HPDE6-E6E7 (cell line): ENCODE measurements around the gene ETDC.

Experiments used
- DNase-seq: peaks from one replicate; pipeline ENCODE4 v3.0.0; 2011; ENCODE audit warnings: missing footprints; ENCODE audit errors: extremely low spot score

Gene ETDC

DNA sequence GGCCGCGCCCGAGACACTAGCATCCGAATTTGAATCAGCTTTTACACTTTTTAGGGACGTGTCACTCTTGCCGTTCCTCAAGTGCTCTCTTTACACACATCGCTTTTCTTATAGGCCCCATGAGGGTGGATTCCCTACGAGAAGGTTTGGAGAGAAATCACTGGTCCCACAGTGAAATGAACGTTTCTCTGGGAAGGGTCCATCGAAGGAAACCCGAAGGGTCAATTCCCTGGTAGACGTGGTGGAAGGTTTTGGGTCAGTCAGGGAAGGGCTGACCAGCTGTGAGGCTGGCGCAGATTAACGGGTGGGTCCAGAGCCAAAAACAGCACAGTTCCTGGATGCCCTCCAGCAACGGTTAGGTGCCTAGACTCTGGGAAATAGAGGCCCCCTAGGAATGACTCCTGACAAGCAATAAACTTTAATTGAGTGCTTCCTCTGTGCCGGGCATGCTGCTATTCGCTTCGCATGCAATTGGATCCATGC, 35.9 kb downstream of the ETDC start:
- no peak for DNase-seq

DNA sequence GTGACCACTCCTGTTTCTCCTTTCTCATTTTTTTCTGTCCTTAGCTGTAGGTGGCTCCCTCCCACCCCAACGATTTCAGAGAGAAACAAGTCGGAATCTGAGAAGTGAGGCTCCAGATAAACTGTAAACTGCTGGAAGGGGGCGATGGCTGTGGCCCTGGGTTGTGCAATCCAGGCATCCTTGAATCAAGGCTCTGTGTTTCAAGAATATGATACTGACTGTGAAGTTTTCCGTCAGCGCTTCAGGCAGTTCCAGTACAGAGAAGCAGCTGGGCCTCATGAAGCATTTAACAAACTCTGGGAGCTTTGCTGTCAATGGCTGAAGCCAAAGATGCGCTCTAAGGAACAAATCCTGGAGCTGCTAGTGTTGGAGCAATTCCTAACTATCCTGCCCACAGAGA, 37.7 kb downstream of the ETDC start:
- no peak for DNase-seq

DNA sequence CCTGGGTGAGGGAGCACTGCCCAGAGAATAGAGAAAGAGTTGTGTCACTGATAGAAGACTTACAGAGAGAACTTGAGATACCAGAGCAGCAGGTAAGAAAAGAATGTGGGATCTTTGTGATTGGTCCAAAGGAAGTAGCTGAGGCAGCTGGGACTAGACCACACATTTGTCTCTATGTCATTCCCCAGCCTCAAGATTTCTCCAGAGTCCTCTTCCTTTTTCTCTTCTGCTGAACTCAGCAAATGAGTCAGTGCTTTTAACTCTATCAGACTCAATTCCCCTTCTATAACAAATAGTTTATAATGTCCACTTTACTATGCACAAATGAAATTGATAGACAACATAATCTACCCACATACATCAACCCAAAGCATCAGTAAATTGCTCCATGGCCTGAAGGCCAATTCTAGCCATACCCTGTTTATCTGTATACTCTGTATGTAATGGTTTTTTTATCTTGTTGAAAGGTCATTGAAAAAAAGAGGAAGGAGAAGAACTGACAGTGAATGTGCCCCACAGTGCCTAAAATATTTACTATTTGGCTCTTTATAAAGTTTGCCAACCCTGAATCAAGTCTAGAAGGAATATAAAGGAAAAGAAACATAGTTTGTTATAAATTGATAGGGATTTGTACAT, 38.2 kb downstream of the ETDC start:
- no peak for DNase-seq

DNA sequence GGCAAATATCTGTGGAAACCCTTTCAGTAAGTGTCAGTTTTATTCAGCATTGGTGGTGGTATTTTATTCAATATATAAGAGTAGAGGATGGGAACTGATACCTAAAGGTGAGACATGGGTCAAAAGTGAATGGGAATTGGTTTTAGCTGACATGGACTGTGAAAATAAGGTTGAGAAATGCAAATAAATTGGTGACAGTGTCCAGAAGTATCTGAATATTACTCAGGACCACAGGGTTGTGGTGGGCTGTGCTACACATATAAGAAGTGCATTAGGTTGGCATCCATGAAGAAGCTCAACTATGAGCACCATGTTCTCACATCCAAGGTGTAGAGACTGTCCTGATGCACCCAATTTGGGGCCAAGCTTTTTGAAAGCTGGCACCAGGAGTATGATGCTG, 45.0 kb downstream of the ETDC start:
- DNase-seq, result no peak
